ENCODE results near the gene SLC46A2. TPM values are rescaled to one million over a fixed set of nuclear protein-coding genes. Genes with fewer than 3 reads are reported as not detected.

The SLC46A2 gene
- total RNA-seq, 4 donors from 2014 or later: 5.6 to 65.2 (median 42.4) TPM

DNA sequence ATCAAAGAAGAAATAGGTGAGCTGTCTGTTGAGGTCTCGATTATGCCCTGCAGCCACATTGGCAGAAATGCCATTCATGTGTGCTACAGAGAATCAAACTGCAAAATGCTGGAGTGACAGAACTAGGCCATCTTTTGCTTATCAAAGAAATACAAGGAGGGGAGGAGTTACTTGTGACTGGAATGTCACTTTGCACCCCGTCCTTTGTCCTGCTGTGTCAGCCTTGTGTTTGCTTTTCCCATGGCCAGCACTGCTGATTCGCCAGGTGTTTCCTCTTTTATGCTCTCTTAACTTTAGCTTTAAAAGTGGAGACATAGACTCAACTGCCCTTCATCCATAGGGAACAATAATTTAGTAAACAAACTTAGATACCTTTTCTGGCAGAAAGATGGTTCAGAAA, 54.3 kb downstream of the SLC46A2 start:
- Histone ChIP-seq H3K4me1 (peaks cover 6% of the 10 kb centered on the region), H3K36me3 (peaks cover 16% of the 10 kb centered on the region), H3K27ac (no peak overlapping the region), H3K27me3 (no peaks in the 10 kb centered on the region), H3K4me3 (no peak overlapping the region), H3K9me3 (no peaks in the 10 kb centered on the region)
- 73% methylated on average over 3 of the region's 3 CpGs for WGBS
- no peak for DNase-seq (ENCODE audit: low spot score in 2 of 2)
- TF ChIP-seq POLR2AphosphoS5 (IDR thresholded peaks at IDR 0.05) (no peak), POLR2A (IDR thresholded peaks at IDR 0.05) (no peak), EP300 (IDR thresholded peaks at IDR 0.05) (no peak), CTCF (IDR thresholded peaks at IDR 0.05) (no peak)

DNA sequence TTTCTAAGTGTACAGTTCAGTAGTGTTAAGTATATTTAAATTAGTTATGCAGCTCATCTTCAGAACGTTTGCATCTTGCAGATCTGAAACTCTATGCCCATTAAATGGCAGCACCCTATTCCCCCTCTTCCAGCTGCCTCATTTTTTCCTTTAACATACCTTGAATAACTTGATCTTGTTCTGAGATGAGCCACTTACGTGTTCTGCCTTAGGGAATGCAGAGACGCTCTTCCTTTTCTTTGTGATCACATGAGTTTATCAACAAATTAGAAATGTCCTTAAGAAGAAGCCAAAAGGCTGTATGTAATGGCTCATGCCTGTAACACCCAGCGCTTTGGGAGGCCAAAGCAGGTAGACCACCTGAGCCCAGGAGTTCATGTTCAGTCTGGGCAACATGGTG, 57.6 kb downstream of the SLC46A2 start:
- H3K4me3 ChIP-seq: no peak overlapping the region
- no peak for DNase-seq (ENCODE audit: low spot score in 2 of 2)
- WGBS: 84% methylated on average over 4 of the region's 4 CpGs
- TF ChIP-seq CTCF (IDR thresholded peaks at IDR 0.05): no peak
- no peak for TF ChIP-seq POLR2AphosphoS5 (IDR thresholded peaks at IDR 0.05)
- no peak for TF ChIP-seq EP300 (IDR thresholded peaks at IDR 0.05)
- no peak for TF ChIP-seq POLR2A (IDR thresholded peaks at IDR 0.05)
- H3K36me3 ChIP-seq: peaks cover 9% of the 10 kb centered on the region
- peaks cover 6% of the 10 kb centered on the region for H3K4me1 ChIP-seq
- no peaks in the 10 kb centered on the region for H3K27me3 ChIP-seq
- H3K27ac ChIP-seq: no peak overlapping the region
- H3K9me3 ChIP-seq: no peaks in the 10 kb centered on the region

DNA sequence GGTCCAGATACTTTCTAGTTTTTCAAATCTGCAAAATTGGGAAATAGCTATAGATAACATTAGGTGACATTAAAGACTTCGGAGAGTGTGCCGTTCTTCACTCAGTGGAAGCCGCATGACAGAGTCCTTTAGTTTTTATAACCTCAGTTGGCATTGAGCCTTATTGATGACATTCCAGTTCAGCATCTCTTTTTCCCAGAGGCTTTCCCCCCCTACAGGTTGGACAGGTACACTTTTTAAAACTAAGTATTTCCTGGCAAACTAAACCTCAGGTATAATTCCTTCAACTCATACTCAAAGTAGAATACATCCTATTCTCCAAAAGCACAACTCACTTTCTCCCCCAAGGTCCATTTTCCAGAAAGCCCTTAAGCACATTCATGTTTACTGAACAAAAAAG, 58.7 kb downstream of the SLC46A2 start:
- TF ChIP-seq CTCF (IDR thresholded peaks at IDR 0.05): no peak
- TF ChIP-seq POLR2A (IDR thresholded peaks at IDR 0.05): no peak
- TF ChIP-seq POLR2AphosphoS5 (IDR thresholded peaks at IDR 0.05): no peak
- no peak for TF ChIP-seq EP300 (IDR thresholded peaks at IDR 0.05)
- peak overlapping the region; percentile 40 for H3K27ac ChIP-seq
- 72% methylated on average over 3 of the region's 3 CpGs for WGBS
- H3K27me3 ChIP-seq: no peaks in the 10 kb centered on the region
- no peaks in the 10 kb centered on the region for H3K9me3 ChIP-seq
- peaks cover 9% of the 10 kb centered on the region for H3K36me3 ChIP-seq
- H3K4me3 ChIP-seq: no peak overlapping the region
- H3K4me1 ChIP-seq: peaks cover 6% of the 10 kb centered on the region
- no peak for DNase-seq (ENCODE audit: low spot score in 2 of 2)

- Histone ChIP-seq H3K27ac (peak overlapping the region; percentile 40), H3K4me1 (peaks cover 6% of the 10 kb centered on the region), H3K4me3 (no peak overlapping the region), H3K36me3 (peaks cover 5% of the 10 kb centered on the region), H3K27me3 (no peaks in the 10 kb centered on the region), H3K9me3 (no peaks in the 10 kb centered on the region)
- DNase-seq (ENCODE audit: low spot score in 2 of 2): no peak
- 63% methylated on average over 4 of the region's 5 CpGs for WGBS
- TF ChIP-seq POLR2AphosphoS5 (IDR thresholded peaks at IDR 0.05) (no peak), EP300 (IDR thresholded peaks at IDR 0.05) (no peak), POLR2A (IDR thresholded peaks at IDR 0.05) (no peak), CTCF (IDR thresholded peaks at IDR 0.05) (no peak)
These were observed 59.3 kb downstream of the SLC46A2 start for GRCh38 chr9:112831281-112831851.

Other genes with a start within 250 kb of the SLC46A2 start
- gene INIP, start 172.8 kb downstream of the SLC46A2 start, total RNA-seq: 10 to 100 TPM in 3 of 4 donors, 1 to 10 TPM in 1; 9.0 to 14.9 (median 14.2) TPM
- gene SNX30, start 140.1 kb downstream of the SLC46A2 start, total RNA-seq: 10 to 100 TPM; 12.8 to 16.1 (median 14.4) TPM
- gene ZNF883, start 121.3 kb upstream of the SLC46A2 start, total RNA-seq: 1 to 10 TPM in 1 of 4 donors, under 1 TPM in 2, not detected in 1; 0.31 to 2.9 (median 0.97) TPM
- gene ZFP37, start 165.8 kb upstream of the SLC46A2 start, total RNA-seq: 1 to 10 TPM; 1.1 to 3.7 (median 1.4) TPM

Measured in suprapubic skin (tissue), 4 donors.